Astrocyte (in vitro differentiated cells and primary cell): ENCODE measurements around the gene PTPRK. TPM values are rescaled to one million over a fixed set of nuclear protein-coding genes. Genes with fewer than 3 reads are reported as not detected.

ENCODE experiments used
- DNase-seq: peaks from one replicate; pipeline ENCODE4 v3.0.0-alpha.2; 2010; ENCODE audit warnings: low read depth
- FAIRE-seq: peaks from 2 replicates; lab custom pipeline; 2011; peaks lifted over from hg19 to GRCh38; lab: Jason Lieb, UNC
- H2AFZ ChIP-seq: 2 replicates; pipeline ENCODE4 v1.6.0; 2012; ENCODE audit warnings: low read depth, low read length, inconsistent platforms
- H3K27ac ChIP-seq: 2 replicates; pipeline ENCODE4 v1.5.1; 2011; ENCODE audit warnings: low read depth, low read length, inconsistent platforms
- H3K27me3 ChIP-seq: 2 replicates; pipeline ENCODE4 v1.6.0; 2011; ENCODE audit warnings: low read length, inconsistent platforms; ENCODE audit not compliant: insufficient read depth
- H3K36me3 ChIP-seq: 2 replicates; pipeline ENCODE4 v1.5.1; 2011; ENCODE audit warnings: low read length, inconsistent platforms; ENCODE audit not compliant: insufficient read depth
- H3K4me1 ChIP-seq: 2 replicates; pipeline ENCODE4 v1.5.1; 2011; ENCODE audit warnings: low read length, inconsistent platforms; ENCODE audit not compliant: insufficient read depth
- H3K4me2 ChIP-seq: 2 replicates; pipeline ENCODE4 v1.6.0; 2012; ENCODE audit warnings: low read length, inconsistent platforms
- H3K4me3 ChIP-seq: 2 replicates; pipeline ENCODE4 v1.5.1; 2011; ENCODE audit warnings: low read depth, mild to moderate bottlenecking, low read length, inconsistent platforms; ENCODE audit not compliant: insufficient read depth
- H3K79me2 ChIP-seq: 2 replicates; pipeline ENCODE4 v1.6.0; 2012; ENCODE audit warnings: mild to moderate bottlenecking, low read length, inconsistent platforms; ENCODE audit not compliant: insufficient read depth
- H3K9ac ChIP-seq: 2 replicates; pipeline ENCODE4 v1.6.0; 2012; ENCODE audit warnings: mild to moderate bottlenecking, low read length, inconsistent platforms
- H3K9me3 ChIP-seq: 2 replicates; pipeline ENCODE4 v1.5.1; 2012; ENCODE audit warnings: low read depth, mild to moderate bottlenecking, low read length, inconsistent platforms; ENCODE audit not compliant: insufficient read depth
- H4K20me1 ChIP-seq: 2 replicates; pipeline ENCODE4 v1.6.0; 2012; ENCODE audit warnings: low read length, inconsistent platforms; ENCODE audit not compliant: insufficient read depth
- H3K27ac Mint-ChIP-seq: one replicate; pipeline ENCODE4 v1.8.0; 2021; ENCODE audit warnings: mild to moderate bottlenecking, mixed read lengths; ENCODE audit not compliant: unreplicated experiment
- H3K27me3 Mint-ChIP-seq: one replicate; pipeline ENCODE4 v1.8.0; 2021; ENCODE audit warnings: low read depth, mixed read lengths; ENCODE audit not compliant: unreplicated experiment
- H3K36me3 Mint-ChIP-seq: one replicate; pipeline ENCODE4 v1.8.0; 2021; ENCODE audit warnings: low read depth, mixed read lengths; ENCODE audit not compliant: unreplicated experiment
- H3K4me1 Mint-ChIP-seq: one replicate; pipeline ENCODE4 v1.8.0; 2021; ENCODE audit warnings: low read depth, mixed read lengths; ENCODE audit not compliant: unreplicated experiment
- H3K4me3 Mint-ChIP-seq: one replicate; pipeline ENCODE4 v1.8.0; 2021; ENCODE audit warnings: mild to moderate bottlenecking, moderate library complexity, mixed read lengths; ENCODE audit not compliant: unreplicated experiment
- H3K9me3 Mint-ChIP-seq: one replicate; pipeline ENCODE4 v1.8.0; 2021; ENCODE audit warnings: mild to moderate bottlenecking, mixed read lengths; ENCODE audit not compliant: unreplicated experiment
- CTCF ChIP-seq: IDR thresholded peaks from 2 replicates; pipeline ENCODE4 v1.5.1; 2011; ENCODE audit warnings: low read depth, mild to moderate bottlenecking, inconsistent platforms, low read length, moderate library complexity; ENCODE audit not compliant: insufficient read depth
- EZH2 ChIP-seq: IDR thresholded peaks from 2 replicates; pipeline ENCODE4 v1.6.1; 2012; ENCODE audit warnings: mild to moderate bottlenecking, low read length, inconsistent platforms; ENCODE audit not compliant: insufficient read depth
- total RNA-seq: library from RNA; stranded (reverse); gene quantifications from 2 replicates; pipeline ENCODE4 v1.2.1, GENCODE V29; 2021

The PTPRK gene
- total RNA-seq, 1 donor from 2014 or later, result 159 TPM

- no peaks in the 10 kb centered on the region for H3K27me3 ChIP-seq
- H3K4me3 Mint-ChIP-seq, result no peak overlapping the region
- H3K4me2 ChIP-seq, result no peak overlapping the region
- no peaks in the 10 kb centered on the region for H3K36me3 Mint-ChIP-seq
- H3K4me3 ChIP-seq, result no peak overlapping the region
- no peaks in the 10 kb centered on the region for H3K27me3 Mint-ChIP-seq
- H3K27ac Mint-ChIP-seq, result peak overlapping the region; percentile 6
- FAIRE-seq (no peak), DNase-seq (no peak)
- no peak overlapping the region for H3K9ac ChIP-seq
- no peak overlapping the region for H2AFZ ChIP-seq
- no peaks in the 10 kb centered on the region for H3K9me3 ChIP-seq
- H3K27ac ChIP-seq, result no peak overlapping the region
- no peaks in the 10 kb centered on the region for H3K36me3 ChIP-seq
- H3K9me3 Mint-ChIP-seq, result no peaks in the 10 kb centered on the region
- H3K79me2 ChIP-seq, result no peaks in the 10 kb centered on the region
- no peak for TF ChIP-seq EZH2
- no peak for TF ChIP-seq CTCF
- peaks cover 3% of the 10 kb centered on the region for H3K4me1 ChIP-seq
- no peaks in the 10 kb centered on the region for H4K20me1 ChIP-seq
- peaks cover 20% of the 10 kb centered on the region for H3K4me1 Mint-ChIP-seq
Observed at GRCh38 chr6:128032042-128032441, 488.4 kb downstream of the PTPRK start.

- Histone ChIP-seq H3K9ac (no peak overlapping the region), H3K4me3 (no peak overlapping the region), H3K4me1 (peaks cover 3% of the 10 kb centered on the region), H3K27ac (no peak overlapping the region), H2AFZ (no peak overlapping the region), H4K20me1 (no peaks in the 10 kb centered on the region), H3K36me3 (no peaks in the 10 kb centered on the region), H3K27me3 (no peaks in the 10 kb centered on the region), H3K9me3 (no peaks in the 10 kb centered on the region), H3K79me2 (no peaks in the 10 kb centered on the region), H3K4me2 (no peak overlapping the region)
- no peaks in the 10 kb centered on the region for H3K36me3 Mint-ChIP-seq
- no peak overlapping the region for H3K27ac Mint-ChIP-seq
- no peaks in the 10 kb centered on the region for H3K9me3 Mint-ChIP-seq
- no peaks in the 10 kb centered on the region for H3K27me3 Mint-ChIP-seq
- FAIRE-seq, result no peak
- H3K4me1 Mint-ChIP-seq, result peaks cover 22% of the 10 kb centered on the region
- TF ChIP-seq EZH2 (no peak), CTCF (no peak)
- no peak overlapping the region for H3K4me3 Mint-ChIP-seq
- DNase-seq, result no peak
Observed at GRCh38 chr6:128029826-128030225, 490.6 kb downstream of the PTPRK start.

DNA sequence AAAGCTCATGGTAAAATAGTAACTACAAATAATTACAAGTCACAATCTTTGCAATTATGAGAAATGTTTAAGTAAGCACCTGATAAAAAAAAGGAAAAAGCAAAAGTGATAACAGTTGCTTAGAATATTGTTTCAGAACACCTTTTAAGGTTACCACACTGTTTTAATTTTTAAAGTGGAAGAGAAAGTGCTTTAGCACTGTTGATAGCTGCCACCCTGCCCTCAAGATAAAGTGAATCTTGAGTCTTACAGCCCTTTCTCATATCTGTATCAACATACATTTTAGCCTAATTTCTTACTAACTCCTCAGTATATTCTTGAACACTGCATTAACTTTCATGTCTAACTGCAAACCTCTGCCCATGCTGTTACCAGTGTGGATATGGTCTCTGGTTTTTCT lies 492.2 kb downstream of the PTPRK start:
- H3K9me3 ChIP-seq, result no peaks in the 10 kb centered on the region
- no peaks in the 10 kb centered on the region for H3K27me3 ChIP-seq
- Mint-ChIP-seq H3K9me3 (no peaks in the 10 kb centered on the region), H3K4me3 (no peak overlapping the region), H3K4me1 (peaks cover 22% of the 10 kb centered on the region), H3K27ac (no peak overlapping the region), H3K27me3 (no peaks in the 10 kb centered on the region), H3K36me3 (no peaks in the 10 kb centered on the region)
- H3K36me3 ChIP-seq, result no peaks in the 10 kb centered on the region
- no peak overlapping the region for H2AFZ ChIP-seq
- DNase-seq (no peak), FAIRE-seq (peak; percentile 26)
- no peak for TF ChIP-seq CTCF
- TF ChIP-seq EZH2, result no peak
- no peak overlapping the region for H3K4me3 ChIP-seq
- H3K9ac ChIP-seq, result no peak overlapping the region
- no peaks in the 10 kb centered on the region for H4K20me1 ChIP-seq
- no peaks in the 10 kb centered on the region for H3K79me2 ChIP-seq
- H3K27ac ChIP-seq, result no peak overlapping the region
- H3K4me2 ChIP-seq, result no peak overlapping the region
- H3K4me1 ChIP-seq, result peaks cover 3% of the 10 kb centered on the region
